CMK (cell line): Measurements from ENCODE around the gene BCAS4.
"Not testable (repeated sequence)": the region's sequence is repeated elsewhere in the genome, so short reads cannot be mapped to it uniquely, and the experiment has no call there.

Source experiments
- DNase-seq: peaks from one replicate; pipeline ENCODE4 v3.0.0-alpha.2; 2010; ENCODE audit warnings: low read depth

The BCAS4 gene

GRCh38 chr20:50799176-50799889 is 4.5 kb downstream of the BCAS4 start:
- DNase-seq: no peak

GRCh38 chr20:50799890-50800550 is 5.2 kb downstream of the BCAS4 start:
- no peak for DNase-seq

GRCh38 chr20:50800986-50801746 is 6.3 kb downstream of the BCAS4 start:
- not testable (repeated sequence) for DNase-seq

- DNase-seq: no peak
These were observed 6.9 kb downstream of the BCAS4 start for GRCh38 chr20:50801747-50802125.

- no peak for DNase-seq
These were observed 7.4 kb downstream of the BCAS4 start for GRCh38 chr20:50802289-50802688.

- DNase-seq: no peak
These were observed 9.8 kb downstream of the BCAS4 start for GRCh38 chr20:50804437-50805348.

GRCh38 chr20:50805349-50805684 is 10.5 kb downstream of the BCAS4 start:
- DNase-seq: no peak

- DNase-seq: no peak
These were observed 11.4 kb downstream of the BCAS4 start for GRCh38 chr20:50806126-50806768.

- DNase-seq: no peak
These were observed 15.2 kb downstream of the BCAS4 start for GRCh38 chr20:50810063-50810462.

- no peak for DNase-seq
These were observed 16.0 kb downstream of the BCAS4 start for GRCh38 chr20:50810842-50811241.

GRCh38 chr20:50813101-50813643 is 18.3 kb downstream of the BCAS4 start:
- no peak for DNase-seq

- DNase-seq: no peak
These were observed 18.9 kb downstream of the BCAS4 start for GRCh38 chr20:50813801-50814200.

- no peak for DNase-seq
These were observed 19.7 kb downstream of the BCAS4 start for GRCh38 chr20:50814438-50815161.

- no peak for DNase-seq
These were observed 20.5 kb downstream of the BCAS4 start for GRCh38 chr20:50815162-50815989.

GRCh38 chr20:50817776-50818172 is 22.9 kb downstream of the BCAS4 start:
- no peak for DNase-seq

GRCh38 chr20:50819349-50819748 is 24.5 kb downstream of the BCAS4 start:
- no peak for DNase-seq

- DNase-seq: no peak
These were observed 25.8 kb downstream of the BCAS4 start for GRCh38 chr20:50820515-50821256.

- DNase-seq: no peak
These were observed 26.5 kb downstream of the BCAS4 start for GRCh38 chr20:50821257-50821921.
